HG03575 (cell line): ENCODE measurements around the gene ZNF750.

Source experiments
- ATAC-seq: cut with Tn5 transposase; IDR thresholded peaks from one replicate; pipeline ENCODE4 v1.9.1; 2021; ENCODE audit not compliant: unreplicated experiment, insufficient number of reproducible peaks, low FRiP score; ENCODE audit errors: extremely low read depth

ZNF750 gene

DNA sequence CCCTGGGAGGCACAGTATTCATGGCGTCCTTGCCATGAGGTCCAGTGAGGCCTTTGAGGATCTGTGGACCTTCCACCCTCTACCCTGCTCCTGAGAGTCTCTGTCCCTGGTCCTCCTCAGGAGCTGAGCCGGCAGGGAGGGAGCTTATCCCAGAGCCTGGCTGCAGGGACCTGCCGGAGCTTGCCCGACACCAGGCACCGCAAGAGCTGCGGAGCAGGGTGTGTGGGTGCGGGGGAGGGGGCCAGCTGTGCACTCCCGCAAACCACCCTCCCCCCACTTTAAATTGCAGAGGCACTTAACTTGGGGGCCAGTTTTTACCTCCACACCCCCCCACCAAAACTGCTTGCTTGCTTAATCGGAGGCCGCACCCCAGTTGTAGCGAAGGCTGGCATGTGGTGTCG is 609 bp upstream of the ZNF750 start:
- no peak for ATAC-seq

DNA sequence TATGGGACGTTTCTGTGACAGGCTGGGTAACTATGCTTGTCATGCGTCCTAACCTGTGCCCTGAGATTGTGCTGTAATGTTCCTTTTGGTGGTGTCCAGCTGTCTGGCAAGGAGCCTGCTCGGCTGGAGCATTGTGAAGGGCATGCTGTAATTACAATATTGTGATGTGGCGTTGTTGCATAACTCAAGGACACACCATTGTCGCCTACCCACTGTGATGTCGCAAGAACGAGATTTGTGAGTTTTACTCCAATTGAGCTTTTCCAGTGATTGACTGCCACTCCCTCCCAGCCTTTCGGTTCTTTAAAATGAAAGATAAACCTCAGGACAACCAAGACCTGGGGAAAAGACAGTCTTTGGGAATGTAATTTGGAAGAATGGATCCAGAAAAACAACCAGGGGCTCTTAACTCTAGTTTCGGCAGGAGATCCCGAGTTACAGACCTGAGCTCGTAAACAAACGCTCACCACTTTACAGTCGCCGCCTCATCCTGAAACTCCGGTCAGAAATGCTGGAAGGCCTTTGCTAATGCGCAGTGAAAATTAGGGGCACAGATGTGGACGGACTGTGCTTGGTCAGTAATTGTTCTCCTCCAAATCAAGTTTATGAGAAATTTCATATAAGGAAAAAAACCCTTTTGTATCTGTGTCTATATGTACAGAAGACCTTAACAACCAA is 1.3 kb downstream of the ZNF750 start:
- ATAC-seq: no peak

DNA sequence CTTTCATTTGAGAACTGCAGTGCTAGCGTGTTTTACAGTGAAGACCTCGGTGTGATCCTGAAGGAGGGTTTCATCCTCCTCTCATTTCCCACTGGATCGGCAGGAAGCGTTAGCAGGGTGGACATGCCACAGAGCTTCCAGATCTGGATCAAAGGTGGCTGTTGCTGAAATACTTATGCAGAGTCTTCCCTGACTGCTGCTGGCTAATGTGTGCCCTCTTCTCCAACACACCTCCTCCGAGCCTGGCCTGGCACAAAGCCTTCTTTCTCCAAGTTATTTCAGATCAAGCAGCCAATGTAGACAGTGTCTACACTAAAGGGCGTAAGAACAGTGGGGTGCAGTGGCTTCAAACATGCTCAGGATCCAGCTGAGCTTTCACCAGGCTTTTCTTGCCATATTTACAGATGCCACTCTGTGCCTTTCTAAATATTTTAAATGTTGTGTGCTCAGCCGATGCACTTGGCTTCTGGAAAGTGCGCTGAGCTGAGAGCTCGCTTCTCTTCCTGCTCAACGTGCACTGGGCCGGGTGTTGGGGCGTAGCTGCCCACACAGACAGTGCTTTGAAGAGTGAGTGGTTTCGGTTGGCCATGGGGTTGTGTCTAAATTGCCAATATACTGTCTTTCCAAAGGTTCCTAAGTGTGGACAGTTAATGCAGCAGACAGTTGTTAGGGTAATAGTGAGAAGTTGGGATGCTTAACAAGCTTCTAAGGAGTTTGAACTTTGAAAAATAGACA is 2.1 kb downstream of the ZNF750 start:
- ATAC-seq: no peak

DNA sequence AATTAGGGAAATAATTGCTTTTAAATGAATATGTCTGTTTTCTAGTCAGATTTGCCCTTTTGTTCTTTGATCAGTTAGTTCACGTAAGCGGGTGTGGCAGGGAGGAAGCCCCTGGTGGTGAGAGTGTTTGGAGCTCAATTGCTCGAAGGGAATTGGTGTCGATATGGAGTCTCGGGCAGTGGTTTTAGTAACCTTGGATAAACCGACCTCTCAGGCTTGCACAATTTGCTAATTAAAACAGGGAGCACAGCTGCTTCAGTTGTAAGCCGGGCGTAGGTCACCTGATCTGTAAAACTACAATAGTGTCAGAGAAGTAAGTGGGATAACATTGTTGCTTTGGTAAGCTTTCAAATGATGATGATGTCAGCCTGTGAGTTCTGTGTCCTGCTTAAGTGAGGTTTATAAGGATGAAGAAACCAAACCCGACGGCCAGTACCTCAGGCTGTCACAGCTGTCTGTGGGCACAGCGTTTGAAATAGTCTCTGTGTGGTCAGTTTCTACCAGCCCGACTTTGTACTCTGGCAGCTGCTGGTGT is 2.9 kb downstream of the ZNF750 start:
- ATAC-seq: no peak

DNA sequence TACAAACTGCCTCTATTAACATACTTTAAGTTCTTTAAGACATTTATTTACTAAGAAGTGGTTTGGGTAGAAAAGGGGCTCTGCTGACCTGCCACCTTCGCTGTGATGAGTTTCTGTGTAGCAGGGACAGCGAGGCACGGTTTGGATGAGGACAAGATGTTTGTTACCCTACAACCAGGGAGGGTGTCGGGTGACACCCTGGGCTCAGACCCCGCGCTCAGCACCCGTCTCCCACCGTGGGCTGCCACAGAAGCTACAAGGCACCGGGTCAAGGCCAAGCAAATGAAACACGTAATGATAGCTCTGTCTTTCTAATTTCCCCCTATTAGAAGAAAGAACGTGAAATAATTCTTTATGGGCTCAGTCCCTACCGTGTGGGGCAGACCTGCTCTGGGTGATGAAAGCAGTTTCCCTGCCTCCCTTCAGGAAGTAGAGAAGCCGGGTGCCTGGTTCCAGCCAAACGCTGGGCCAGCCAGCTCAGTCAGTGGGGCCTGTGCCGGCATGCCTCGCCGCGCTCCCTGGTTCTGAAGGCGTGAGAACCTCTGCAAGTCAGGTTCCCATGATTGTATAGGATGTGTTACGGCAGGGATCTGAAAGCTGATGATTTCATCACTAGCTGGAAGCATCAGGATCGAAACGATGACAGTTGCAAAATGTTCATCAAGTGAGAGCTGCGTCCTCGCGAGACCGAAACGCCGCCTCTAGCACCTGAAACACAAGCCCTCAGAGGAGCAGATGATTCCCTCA is 3.9 kb downstream of the ZNF750 start:
- no peak for ATAC-seq

DNA sequence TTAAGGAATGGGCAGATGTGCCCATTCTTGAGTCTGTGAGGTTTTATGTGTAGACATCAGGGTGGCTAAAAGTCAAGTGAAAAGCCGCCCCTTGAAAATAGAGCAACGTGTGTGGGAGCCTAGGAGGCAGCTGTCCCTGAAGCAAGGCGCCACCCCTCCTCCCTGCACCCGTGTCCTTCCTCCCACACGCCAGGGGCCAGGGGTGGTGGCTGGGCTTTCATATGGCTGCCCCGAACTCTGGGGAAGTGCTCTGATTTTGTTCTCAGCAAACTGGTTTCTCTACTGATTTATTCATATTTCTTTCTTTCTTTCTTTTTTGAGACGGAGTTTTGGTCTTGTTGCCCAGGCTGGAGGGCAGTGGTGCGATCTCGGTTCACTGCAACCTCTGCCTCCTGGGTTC is 4.7 kb downstream of the ZNF750 start:
- no peak for ATAC-seq

DNA sequence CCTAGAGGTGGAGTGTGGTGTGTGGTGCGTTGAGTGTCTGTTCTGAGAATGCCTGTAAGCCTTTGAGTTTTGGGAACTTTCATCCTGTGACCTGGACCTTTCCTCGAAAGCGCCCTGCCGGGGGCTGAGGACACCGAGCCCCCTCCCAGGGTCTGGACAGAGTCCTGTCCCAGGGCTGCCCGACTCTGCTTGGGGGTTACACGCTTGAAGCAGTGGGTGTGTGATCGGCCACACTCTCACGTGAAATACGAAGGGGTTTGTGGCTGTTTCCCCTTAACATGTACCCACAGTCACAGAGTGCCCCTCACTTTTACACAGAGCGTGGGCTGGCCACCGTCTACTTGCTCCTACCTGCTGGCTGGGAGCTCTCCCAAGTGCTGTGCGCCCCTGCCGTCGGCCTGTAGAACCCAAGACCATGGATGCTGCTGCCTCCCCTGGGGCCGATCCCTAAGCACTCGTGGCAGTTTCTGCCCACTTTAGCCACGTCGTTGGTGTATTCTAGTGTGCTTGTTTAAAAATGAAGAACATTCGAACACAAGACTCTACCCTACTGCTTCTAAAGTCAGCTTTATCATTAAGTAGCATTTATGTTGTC is 6.8 kb downstream of the ZNF750 start:
- no peak for ATAC-seq

DNA sequence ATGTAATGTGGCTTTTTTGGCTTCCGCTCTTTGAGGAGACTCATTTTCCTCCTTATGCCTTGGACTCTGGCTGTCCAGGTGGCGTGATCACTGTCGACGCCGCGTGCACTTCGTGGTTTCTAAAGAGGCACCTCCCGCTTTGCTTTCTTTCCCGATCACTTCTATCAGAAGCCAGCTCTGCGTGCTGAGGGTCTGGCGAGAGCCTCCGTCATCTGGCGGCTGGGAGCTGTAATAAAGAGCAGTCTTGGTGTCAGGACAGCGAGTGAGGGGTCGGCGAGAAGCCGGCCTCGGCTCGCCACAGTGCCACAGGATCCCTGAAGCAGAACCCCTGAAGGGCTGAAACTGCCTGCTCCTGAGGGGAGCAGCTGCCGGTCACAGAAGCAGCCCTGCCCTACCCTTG is 7.4 kb downstream of the ZNF750 start:
- no peak for ATAC-seq

DNA sequence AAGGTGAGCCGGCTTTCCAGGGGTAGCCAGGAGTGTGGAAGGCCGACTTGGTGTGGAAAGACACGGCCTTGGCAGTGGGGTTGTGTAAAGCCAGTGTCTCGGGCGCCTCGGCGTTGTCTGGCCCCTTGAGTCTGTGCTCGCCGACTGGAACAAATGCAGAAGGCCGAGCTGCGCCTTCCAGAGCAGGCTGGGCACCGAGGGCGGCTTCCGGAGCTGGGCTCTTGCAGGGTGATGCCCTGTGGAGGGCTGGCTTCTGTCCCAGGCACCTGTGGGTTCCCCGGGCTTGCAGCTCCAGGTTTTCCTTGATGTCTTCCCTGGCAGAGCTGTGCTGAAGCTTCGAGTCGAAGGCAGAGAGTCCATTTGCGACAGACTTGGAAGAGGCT is 8.0 kb downstream of the ZNF750 start:
- ATAC-seq: no peak

DNA sequence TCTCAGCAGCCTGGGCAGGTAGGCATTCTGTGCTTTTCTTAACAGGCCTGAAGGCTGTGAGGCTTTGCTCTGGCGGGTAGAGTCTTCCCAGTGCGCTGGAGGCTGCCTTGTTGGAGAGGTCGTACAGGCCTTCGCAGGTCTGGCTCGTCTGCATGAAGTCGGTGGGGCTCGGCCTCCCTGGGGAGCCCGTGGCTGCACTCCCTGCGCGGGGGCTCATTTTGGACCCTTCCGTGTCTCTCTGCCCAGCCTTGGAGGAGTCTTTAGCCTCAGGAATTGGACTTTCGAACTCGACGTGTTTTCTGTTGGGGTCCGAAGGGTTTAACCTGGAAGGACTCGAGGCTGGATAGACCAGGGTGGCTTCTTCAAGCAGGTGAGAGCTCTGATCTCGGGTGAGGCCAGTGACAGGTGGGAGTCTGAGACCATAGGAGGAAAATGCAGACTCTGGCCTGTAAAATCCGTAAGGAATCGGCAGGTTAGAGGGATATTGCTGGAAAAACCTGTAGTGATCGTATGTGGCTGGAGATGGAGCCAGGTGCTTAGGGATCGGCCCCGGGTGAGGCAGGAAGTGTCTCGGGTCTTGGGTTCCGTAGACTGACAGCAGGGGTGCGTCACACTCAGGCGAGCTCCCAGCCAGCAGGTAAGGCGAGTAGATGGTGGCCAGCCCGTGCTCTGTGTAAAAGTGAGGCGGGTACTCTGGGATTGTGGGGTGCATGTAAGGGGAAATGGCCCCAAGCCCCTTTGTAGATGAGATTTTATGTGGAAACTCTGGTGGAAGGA is 8.6 kb downstream of the ZNF750 start:
- no peak for ATAC-seq

DNA sequence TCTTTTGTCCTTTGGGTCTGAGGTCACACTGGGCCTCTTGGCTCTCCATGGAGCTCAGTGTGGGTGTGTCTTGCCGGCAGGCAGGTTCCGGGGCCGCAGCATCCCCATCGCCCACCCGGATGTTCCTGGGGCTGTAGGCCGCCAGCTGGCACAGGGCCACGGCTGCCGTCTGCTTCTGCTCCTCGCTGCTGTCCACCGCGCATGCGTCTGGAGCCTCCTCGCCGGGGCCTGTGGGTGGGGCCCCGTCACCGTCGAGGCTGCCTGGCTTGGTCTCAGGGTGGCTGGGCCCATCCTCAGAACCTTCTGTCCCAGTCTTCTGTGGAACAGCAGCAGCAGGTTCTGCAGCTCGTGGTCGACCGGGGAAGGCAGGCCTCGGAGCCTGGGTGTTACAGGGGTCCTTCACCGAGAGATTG is 9.6 kb downstream of the ZNF750 start:
- no peak for ATAC-seq

DNA sequence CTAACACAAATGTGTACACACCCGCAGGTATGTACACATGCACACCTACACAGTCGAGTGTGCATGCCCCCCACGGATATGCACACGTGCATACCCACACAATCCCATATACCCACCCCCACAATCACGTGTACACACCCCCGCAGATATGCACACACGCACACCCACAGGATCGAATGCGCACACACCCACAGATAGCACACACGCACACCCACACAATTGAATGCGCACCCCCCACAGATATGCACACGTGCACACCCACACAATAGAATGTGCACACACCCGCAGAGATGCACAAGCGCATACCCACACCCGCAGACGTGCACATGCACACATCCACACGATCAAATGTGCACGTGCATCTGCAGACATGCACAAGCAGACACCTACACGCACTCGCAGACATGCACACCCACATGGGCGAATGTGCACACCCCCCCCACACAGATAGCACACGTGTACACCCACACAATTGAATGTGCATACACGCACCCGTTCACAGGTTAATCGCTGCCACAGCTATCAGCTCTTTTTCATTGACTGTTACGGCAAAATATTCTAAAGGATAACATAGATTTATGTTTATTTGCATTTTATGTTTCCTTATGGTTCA is 10.8 kb downstream of the ZNF750 start:
- no peak for ATAC-seq

DNA sequence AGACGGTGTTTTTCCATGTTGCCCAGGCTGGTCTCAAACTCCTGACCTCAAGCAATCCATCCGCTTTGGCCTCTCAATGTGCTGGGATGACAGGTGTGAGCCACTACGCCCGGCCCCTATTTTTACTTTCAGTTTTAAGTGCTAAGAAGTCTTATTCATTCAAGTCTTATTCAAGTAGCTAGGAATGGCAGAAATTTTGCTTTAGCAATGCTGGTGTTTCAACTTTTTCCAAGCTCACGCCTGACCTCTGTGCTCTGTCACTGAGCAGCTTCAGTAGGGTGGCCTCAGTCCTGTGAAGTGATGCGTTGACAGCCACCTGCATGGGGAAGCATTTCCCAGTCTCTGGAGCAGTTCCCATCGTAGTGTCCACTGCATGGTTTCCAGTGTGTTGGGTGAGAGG is 12.9 kb downstream of the ZNF750 start:
- ATAC-seq: no peak

DNA sequence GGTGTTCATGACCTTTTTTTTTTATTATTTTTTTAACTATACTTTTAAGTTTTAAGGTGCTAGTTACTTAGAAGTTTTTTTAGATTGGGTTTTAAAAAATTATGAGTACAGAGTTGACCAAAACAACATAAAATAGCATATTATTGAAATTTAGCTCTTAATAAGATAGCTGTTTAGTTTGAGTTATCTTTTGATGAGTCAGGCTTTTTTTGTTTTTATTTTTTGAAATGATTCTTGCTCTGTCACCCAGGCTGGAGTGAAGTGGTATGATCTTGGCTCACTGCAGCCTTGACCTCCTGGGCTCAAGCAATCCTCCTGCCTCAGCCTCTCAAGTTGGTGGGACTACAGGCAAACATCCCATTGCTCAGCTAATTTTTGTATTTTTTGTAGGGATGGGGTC is 13.6 kb downstream of the ZNF750 start:
- ATAC-seq: no peak

DNA sequence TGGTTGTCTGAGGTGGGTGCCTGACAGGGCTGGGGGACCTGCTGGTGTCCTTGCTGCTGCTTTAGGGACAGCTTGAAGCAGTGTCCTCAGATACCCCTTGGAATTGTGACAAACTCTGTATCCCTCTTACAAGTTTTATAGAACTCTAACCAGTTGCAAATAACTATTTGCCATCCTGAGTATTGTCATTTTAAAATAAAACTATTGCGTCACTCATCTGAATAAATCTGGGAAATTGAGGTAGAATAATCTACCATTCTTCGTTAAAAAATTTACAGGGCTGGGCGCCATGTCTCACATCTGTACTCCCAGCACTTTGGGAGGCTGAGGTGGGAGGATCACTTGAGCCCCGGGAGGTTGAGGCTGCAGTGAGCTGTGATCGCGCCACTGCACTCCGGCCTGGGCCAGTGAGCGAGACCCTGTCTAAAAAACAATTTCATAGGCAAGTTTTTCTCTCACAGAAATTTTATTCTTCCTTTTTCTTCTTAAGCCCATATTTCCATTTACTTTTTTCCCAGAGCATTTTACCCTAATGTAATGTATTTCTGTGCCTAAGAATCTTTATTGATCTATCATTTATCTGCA is 14.2 kb downstream of the ZNF750 start:
- no peak for ATAC-seq

DNA sequence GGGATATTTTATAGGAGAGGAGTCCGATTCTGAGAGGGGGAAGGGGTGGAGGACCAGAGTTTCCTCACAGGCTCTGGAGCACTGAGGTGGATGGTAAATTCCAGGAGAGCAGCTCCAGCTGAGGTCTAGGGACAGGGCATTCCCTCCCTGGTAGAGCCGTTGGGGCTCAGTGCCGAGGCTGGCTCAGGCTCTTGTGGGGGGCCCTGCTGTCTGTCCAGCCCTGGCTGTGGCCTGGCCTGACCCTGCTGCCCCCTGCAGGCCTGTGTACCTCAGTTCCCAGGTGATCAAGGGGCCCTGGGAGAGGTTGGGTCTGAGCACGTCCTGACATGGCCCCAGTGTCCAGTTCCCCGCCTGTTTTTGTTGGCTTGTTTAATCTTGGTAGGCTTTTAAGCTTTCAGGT is 16.8 kb downstream of the ZNF750 start:
- ATAC-seq: no peak

DNA sequence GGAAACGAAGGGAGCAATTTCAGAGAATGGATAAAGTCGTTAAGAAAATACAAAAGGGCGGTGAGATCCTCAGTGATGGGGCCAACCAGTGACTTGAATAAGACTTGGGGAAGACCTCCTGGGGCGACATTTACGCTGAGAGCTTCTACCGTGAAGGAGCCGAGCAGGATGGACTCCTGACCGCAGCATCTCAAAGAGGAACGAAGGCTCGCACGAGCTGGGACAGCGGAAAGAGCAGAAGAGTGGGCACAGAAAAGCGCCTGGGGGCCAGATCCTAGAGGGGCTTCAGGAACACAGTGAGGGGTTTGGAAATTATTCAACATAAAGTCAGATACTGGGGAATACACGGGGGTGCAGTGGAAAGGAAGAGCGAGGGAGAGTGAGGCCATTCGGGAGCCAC is 17.5 kb downstream of the ZNF750 start:
- ATAC-seq: no peak

DNA sequence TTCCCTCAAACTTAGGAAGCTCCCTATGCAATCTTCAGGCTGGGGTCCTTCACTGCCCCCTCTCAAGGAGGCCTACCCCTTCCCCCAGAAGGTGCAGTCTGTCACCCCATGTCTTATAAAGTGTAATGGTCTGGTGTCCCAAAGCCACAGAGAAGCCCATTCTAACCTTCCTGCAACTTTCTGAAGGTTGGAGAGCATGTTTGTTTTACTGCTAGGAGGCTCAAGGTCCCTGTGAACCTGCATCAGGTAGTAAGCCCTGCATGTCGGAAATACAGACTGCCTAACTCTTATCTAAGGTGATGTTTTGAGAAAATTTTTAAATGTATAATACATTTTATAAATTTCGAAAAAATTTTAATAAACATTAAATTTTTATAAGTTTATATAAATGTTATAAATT is 18.3 kb downstream of the ZNF750 start:
- ATAC-seq: no peak
